GM18858 (cell line): ENCODE measurements around the gene RSRP1.
"Not testable (repeated sequence)": the region's sequence is repeated elsewhere in the genome, so short reads cannot be mapped to it uniquely, and the experiment has no call there.

Source experiments
- ATAC-seq: cut with Tn5 transposase; IDR thresholded peaks from one replicate; pipeline ENCODE4 v1.9.1; 2021; ENCODE audit not compliant: unreplicated experiment

The RSRP1 gene, protein sequence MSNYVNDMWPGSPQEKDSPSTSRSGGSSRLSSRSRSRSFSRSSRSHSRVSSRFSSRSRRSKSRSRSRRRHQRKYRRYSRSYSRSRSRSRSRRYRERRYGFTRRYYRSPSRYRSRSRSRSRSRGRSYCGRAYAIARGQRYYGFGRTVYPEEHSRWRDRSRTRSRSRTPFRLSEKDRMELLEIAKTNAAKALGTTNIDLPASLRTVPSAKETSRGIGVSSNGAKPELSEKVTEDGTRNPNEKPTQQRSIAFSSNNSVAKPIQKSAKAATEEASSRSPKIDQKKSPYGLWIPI

DNA sequence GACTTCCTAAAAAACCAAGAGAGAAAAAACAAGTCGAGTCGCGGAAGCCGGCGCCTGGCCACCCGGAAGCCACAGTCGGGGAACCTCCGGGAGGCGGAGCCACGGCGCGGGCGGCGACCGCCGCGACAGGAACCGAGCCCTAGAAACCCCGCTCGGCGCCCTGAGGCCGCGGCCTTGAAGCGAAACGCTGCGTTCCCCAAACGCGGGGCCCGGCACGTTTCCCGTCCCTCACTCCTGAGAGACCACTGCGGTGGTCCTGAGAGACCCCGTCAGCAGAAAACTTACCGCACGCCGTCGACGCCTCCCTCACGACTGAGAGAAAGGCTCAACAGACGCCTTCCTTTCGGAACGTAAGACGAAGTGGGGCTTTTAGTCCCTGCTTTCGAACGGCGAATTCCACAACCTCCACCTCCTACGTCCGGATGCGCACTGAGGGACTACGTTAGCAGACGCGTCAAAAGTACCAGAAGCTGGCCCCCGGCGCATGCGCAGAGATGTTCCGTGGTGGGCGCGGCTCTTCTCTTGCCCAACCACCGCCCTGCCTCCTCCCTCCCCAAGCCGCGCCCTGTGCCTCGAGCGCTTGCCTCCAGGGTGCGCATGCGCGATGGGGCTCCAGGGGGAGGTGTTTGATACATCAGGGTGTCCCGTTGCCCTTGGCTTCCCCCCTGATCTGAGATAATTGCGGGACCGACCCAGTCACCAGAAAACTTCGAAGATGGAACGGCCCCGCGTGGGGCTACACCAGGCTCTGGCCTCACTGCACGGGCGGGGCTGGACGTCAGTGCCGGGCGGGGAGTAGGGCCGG, at the start of gene RSRP1:
TSS of gene RSRP1 (minus strand) at position 431 of the 805 bp plus-strand sequence. CDS start 491 bp downstream, outside the sequence.
- ATAC-seq: peak; percentile 62

DNA sequence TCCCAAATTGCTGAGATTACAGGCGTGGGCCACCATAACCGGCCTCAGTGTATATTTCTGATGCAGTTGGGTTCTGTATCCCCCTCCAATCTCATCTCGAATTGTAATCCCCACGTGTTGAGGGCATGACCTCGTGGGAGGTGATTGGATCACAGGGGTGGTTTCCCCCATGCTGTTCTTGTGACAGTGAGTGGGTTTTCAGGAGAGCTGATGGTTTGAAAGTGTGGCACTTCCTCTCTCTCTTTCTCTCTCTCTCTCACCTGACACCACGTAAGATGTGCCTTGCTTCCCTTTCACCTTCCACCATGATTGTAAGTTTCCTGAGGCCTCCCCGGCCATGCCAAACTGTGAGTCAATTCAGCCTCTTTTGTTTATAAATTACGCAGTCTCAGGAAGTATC, 49.2 kb upstream of the RSRP1 start:
- not testable (repeated sequence) for ATAC-seq

DNA sequence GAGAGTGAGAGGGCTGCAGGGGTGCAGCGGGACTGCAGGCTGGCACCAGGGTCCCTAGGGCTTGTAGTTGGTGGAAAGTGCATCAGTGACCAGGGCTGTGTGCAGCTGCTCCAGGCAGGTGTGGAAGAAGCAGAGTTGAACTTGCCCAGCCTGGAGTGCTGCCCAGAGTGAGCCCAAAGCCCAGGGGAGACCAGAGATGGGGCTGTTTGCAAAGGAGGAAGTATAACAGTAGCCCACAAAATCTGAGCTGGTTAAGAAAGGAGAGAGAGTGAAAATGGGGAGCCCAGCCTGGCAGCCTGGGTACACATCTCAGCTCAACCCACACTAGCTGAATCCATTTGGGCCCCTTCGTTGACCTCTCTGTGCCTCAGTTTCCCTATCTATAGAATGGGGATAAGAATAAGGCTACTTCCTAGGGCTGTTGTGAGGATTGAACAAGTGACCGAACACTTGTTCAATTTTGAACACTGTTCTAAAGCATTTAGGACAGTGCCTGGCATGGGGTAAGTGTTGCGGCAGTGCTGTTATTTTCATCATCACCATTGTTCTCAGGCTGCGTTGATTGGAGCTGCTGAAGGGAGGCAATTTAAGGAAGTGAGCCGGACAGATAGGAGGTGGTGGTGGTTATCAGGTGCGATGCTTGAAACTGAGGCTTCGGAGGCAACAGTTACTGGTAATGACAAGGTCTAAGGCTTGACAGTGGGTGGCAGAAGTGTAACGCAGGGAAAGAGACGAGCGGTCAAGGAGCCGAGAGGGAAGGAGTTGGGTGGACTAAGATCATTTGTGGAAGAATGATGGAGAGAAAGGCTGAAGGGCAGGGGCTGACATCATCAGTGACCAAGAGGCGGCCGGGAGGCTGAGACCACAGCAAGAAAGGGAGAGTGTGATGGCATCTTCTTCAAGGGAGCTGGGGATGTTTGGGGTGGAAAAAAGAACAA, 47.9 kb upstream of the RSRP1 start:
- not testable (repeated sequence) for ATAC-seq

DNA sequence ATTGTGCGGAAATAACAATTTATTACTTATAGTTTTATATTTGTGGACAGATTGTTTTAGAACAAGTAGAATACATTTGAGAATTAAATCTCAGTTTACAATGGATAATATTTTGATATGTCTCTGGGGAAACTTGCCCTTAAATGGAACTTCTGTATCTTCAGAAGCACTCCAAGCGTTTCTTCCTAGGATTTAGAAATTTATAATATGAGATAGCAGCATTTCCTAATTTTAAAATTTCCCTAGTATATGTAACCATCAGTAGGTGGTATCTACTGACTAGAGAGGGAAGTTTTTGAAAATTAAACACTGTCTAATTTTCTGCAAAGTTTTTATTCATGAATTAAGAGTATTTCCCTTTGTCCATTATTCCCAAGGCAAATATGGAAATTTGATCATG, 46.2 kb upstream of the RSRP1 start:
- ATAC-seq: not testable (repeated sequence)

DNA sequence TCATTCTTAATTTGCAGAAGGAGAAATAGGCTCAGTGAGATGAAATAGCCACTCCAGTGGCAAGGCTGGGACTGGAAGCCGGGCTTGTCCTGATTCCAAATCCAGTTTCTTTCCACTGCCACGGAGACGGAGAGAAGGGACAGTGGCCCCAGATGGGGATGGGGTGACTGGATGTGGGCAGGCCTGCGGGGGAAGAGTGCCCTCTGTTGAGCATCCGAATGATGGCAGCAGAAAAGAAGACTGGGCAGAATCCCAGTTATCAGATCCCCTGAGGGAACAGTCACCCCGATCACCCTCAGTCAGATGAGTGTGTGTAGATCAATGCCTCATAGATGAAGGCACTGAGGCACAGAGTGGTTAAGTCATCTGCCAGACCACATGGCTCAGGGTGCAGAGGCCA, 42.8 kb upstream of the RSRP1 start:
- ATAC-seq: not testable (repeated sequence)

DNA sequence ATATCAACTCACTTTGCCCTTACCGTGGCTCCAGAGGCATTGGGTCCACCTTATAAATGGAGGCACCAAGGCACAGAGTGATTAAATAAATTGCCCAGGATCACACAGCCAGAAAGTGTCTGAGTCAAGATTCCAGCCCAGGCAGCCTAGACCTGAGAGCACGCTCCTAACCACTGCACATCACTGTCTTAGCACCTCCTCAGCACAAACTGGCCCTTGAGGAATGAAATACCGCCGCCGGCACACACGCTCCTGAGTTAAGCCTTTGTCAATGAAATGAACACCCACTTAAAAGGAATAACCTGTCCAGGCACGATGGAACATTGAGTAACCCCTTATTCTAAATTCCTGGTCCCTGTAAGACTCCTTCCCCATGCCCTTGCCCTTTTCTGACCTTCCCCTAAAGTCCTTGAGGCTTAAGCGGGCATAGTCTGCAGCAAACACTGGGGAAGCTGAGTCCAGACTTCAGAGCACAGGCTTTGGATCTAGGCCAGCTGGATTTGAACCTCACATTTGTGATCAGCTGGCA, 41.4 kb upstream of the RSRP1 start:
- not testable (repeated sequence) for ATAC-seq

DNA sequence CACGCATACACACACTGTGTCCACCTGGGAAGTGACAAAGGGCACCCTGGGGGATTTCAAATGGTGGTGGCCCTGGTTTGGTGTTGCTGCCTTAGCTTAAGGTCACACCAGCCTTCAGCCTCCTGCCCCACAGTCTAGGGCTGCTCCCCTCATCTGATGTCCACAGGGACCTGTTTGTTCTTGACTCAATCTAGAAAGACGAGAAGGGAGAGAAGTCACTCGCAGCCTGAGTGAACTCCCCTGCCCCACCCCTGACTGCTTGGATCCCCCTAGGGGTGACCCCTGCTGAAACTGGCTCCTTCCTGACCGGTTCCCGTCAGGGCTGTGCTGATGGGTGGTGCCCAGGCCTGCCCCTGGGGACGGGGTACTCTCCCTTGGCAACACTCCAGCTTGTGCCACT, 39.9 kb upstream of the RSRP1 start:
- not testable (repeated sequence) for ATAC-seq

DNA sequence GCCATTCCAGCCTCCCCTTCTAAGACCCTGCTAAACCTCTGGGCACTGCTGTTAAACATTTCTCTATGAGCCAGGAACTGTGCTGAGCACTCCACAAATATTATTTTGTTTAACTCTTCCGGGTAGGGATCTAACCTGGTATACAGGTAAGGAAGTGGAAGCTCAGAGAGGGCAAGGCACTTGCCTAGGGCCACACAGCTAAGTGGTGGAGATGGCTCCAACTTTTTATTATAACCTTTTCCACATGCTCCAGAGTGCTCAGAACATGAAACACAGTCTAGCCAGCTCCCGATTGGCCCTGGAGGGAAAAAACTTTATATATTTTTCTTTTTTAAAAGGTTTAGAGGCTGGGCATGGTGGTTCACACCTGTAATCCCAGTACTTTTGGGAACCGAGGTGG, 38.6 kb upstream of the RSRP1 start:
- ATAC-seq: not testable (repeated sequence)

DNA sequence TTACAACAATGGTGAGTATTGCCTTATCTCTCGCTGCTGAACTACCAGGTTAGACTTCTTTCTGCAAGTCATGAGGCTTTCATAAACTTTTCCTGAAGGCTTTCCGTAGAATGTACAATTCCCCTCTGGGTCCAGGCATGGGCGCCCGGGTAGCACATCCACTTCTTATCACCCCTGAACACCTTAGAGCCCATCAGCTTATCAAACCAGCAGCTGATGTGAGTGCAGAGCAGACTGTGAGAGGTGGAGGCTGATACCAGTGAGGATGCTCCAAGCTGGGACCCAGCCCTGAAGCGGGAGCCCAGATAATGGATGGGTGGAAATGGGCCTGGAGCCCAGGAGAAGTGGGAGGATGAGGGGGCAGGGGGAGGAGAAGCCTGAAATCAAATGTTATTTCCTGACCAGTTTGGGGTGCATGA, 32.4 kb upstream of the RSRP1 start:
- not testable (repeated sequence) for ATAC-seq

DNA sequence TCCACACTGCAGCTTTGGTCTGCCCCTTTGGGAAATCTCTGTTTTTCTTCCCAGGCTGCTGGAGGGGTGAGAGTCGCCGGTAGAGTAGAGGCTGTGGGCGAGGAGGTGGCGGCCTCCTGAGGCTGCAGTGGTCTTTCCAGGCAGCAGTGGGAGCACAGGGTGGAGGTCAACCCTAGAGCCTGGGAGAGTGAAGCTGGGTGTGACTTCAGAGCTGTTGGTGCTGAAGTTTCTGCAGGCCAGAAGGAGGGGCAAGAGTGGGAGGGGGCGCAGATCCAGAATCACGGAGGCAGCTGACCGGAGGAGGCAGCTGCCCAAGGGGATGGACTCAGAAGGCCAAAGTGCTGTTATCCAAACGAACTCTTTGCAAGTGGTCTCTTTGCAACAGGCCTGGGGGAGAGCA, 31.5 kb upstream of the RSRP1 start:
- ATAC-seq: not testable (repeated sequence)

DNA sequence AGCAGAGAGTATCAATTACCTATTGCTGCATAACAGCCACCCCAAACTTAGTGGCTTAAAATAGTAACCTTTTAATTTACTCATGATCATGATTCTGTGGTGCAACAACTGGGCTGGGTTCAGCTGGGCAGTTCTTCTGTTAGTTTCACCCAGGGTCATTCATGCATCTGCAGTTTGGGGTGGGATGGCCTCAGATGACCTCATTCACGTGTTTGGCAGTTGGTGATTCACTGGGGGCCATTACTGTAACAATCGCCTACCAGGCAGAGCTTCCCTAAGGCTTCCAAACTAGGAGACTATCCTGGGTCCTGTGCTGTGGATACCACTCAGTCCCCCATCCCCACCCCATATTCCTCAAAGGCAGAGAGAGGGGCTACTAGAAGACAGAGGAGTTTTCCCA, 31.1 kb upstream of the RSRP1 start:
- not testable (repeated sequence) for ATAC-seq

DNA sequence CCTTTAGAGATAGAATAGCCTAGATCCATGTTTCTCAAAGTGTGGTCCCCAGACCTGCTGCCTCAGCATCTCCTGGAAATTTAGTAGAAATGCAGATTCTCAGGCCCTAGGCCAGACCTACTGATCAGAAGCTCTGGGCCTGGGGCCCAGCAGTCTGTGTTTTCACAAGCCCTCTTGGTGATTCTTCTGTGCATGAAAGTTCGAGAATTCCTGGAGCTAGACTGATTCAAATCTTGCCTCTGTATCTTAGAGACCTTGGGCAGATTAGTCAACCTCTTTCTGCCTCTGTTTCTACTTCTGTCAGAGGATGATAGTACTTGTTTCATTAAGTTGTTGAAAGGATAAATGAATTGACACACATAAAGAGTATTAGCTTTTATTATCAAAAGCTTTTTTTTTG, 30.0 kb upstream of the RSRP1 start:
- ATAC-seq: not testable (repeated sequence)

DNA sequence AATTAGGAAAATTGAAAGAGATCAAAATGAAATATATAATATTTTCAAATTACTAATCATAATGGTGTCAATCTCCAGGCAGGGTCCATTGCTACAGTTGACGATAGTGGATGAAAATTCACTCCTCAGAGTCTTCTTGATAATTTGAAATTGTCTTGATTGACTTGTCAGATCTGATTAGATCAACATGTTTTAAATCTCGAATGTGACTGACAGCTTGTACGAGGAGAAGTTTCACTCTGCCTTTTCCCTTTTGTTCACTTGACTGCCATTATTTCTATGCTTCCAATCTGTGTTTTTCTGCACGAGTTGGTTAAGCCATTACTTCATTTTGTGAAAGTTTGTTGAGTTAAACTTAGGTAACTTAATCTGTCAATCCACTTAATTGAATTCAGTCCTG, 28.4 kb upstream of the RSRP1 start:
- ATAC-seq: not testable (repeated sequence)

DNA sequence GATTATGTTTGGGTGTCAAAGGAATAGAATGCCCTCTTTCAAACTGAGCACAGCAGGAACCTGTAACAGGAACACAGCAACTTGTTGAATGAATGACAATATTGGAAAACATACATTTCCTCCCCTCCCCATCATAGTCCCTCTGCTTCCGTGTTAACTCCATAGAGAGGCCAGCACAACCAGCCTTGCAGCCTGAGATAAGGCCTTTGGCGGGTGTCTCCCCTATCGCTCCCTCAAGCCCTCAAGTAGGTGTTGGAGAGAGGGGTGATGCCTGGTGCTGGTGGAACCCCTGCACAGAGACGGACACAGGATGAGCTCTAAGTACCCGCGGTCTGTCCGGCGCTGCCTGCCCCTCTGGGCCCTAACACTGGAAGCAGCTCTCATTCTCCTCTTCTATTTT, 25.0 kb upstream of the RSRP1 start, which contains the start of gene RHD:
TSS of gene RHD (plus strand) at position 272 of the 400 bp plus-strand sequence. CDS start at position 311, 39 bp downstream.
- not testable (repeated sequence) for ATAC-seq

DNA sequence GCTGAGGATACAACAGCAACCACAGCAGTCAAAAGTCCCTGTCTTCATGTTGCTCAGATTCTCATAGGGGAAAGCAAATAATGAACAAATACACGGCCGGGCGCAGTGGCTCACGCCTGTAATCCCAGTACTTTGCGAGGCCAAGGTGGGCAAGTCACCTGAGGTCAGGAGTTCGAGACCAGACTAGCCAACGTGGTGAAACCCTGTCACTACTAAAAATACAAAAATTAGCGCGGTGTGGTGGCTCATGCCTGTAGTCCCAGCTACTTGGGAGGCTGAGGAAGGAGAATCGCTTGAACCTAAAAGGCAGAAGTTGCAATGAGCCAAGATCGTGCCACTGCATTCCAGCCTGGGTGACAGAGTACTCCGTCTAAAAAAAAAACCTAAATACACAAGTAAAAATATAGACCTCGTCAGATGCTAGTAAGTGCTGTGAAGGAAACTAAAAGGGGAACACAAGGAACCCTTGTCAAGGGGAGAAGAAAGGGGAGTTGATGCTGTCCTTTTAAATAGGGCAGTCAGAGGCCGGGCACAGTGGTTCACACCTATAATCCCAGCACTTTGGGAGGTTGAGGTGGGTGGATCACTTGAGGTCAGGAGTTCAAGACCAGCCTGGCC, 21.0 kb upstream of the RSRP1 start:
- ATAC-seq: not testable (repeated sequence)

DNA sequence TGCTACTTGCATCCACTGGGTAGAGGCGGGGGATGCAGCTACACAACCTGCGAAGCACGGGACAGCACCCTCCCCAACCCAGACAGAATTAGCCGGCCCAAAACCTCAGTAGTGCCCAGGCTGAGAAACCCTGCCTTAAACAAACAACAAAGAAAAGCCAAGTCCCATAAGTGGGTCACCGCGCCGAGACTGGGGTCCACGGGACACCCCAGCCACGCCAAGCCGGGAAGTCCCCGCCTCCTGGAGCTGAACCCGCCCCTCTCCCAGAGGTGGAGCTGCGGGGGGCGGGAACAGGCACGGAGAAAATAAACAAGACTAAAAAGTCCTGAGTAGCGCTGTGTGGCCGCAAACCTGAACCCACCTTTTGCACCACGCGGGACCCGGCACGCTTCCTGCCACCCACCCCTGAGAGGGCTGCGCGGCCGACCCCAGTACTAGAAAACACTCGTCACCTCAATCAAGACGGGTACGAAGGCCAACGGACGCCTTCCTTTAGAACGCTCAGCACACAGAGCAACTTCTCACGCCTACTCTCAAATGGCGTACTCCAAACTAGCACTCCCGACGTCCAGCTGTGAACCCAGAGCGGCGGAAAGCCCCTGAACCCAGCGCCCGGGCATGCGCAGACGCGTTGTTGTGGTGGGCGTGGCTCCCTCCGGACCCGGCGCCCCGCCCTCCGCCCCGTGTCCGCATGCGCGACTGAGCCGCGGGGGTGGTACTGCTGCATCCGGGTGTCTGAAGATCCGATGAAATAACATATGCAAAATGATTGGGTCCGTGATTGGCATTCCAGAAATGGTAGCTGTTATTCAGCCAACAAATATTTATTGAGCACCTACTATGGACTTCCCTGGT, 20.3 kb upstream of the RSRP1 start:
- ATAC-seq: not testable (repeated sequence)

DNA sequence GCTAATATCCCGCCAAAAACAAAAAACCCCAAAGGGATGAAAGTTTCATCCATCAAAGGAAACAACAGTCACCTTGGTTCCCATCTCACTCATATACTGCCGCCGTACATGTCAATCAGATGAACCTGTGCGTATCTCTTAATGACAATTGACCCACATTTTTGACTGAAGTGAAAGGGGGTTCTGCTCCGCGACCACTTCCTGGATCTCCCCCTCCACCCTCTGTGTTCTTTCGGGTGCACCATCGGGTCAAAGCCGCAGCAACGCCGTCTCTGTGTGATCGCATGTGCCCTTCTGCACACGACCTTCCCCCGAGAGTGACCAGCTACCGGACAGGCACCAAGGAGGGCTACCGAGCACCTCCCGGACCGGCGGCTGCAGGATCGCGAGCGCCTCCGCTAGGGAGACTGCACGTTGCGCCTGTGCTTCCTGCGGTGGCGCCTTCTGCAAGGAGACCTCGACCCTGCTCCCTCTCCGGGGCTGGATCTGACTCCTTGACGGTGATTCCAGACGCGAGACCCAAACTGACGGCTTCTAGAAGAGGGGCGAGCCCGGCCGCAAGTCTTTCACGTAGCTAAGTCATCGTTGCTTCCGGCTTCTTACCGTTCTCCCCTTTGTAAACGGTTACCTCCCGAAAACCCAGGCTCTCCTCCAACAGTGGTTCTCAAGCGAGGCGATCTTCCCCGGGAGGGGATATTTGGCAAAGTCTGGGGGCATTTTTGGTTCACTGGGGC, 19.5 kb upstream of the RSRP1 start:
- not testable (repeated sequence) for ATAC-seq

DNA sequence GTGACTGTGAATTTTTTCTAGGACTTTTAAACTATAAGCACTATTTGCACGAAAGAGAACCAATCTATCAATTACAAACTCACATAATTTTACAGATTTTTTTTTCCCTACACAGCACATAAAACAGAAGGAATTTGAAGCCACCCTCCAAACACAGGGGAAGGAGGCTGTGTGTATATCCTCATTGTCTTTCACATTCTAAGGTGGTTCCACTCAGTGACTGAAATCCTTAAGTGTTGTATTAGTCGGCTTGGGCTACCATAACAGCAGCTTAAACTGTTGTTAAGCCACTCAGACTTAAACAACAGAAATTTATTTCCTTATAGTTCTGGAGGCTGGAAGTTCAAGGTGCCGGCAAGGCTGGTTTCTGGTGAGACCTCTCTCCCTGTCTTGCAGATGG, 13.1 kb upstream of the RSRP1 start:
- ATAC-seq: not testable (repeated sequence)

DNA sequence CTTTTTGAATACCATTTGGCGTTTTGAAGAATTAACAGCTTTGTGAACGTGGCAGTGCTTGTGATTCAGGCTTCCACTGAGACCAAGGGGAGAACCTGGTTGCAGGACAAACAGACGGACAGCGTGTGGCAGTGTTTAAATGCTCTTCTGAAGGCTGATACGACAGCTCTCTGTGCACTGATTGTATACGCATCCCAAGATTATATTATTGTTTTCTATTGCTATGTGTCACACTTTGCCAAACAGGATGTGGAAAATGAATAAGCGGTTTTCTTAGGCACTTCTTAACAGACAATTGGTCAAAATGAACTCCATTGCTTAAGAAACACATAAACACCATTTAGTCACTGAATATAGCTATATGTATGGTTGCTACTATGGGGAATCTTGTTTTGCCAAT, 12.6 kb upstream of the RSRP1 start:
- not testable (repeated sequence) for ATAC-seq
